MCF 10A (cell line): Measurements from ENCODE around the gene FOXN4. TPM values are rescaled to one million over a fixed set of nuclear protein-coding genes. Genes with fewer than 3 reads are reported as not detected.

ENCODE experiments used
- BruUV-seq: library from RNA; stranded (reverse); fragments of 400-500 nt; replicated peaks from 2 replicates; lab custom pipeline; 2021; lab: Mats Ljungman, UMichigan
- CTCF ChIA-PET: fragments of 300-600 bp; sonication (Branson Sonifier 250); formaldehyde crosslinking; extraction: SDS; loops from one replicate; lab custom pipeline; 2021; ENCODE audit warnings: antibody characterized with exemption, inconsistent platforms; lab: Yijun Ruan, JAX
- POLR2A ChIA-PET: fragments of 300-600, 350-650 bp; sonication (Branson Sonifier 250); formaldehyde crosslinking; extraction: SDS; loops from one replicate; lab custom pipeline; 2020; ENCODE audit warnings: antibody characterized with exemption, inconsistent platforms; lab: Yijun Ruan, JAX
- DNase-seq: peaks from one replicate; pipeline ENCODE4 v3.0.0-alpha.2; 2018; ENCODE audit not compliant: unreplicated experiment
- H3K27ac Mint-ChIP-seq: one replicate; pipeline ENCODE4 v1.8.0; 2022; ENCODE audit warnings: mild to moderate bottlenecking, low read depth, mixed read lengths; ENCODE audit not compliant: unreplicated experiment
- H3K27me3 Mint-ChIP-seq: one replicate; pipeline ENCODE4 v1.8.0; 2022; ENCODE audit warnings: mixed read lengths; ENCODE audit not compliant: insufficient read depth, unreplicated experiment
- H3K36me3 Mint-ChIP-seq: one replicate; pipeline ENCODE4 v1.8.0; 2022; ENCODE audit warnings: mild to moderate bottlenecking, moderate library complexity, mixed read lengths; ENCODE audit not compliant: insufficient read depth, unreplicated experiment
- H3K4me1 Mint-ChIP-seq: one replicate; pipeline ENCODE4 v1.8.0; 2022; ENCODE audit warnings: mixed read lengths; ENCODE audit not compliant: insufficient read depth, unreplicated experiment
- H3K4me3 Mint-ChIP-seq: one replicate; pipeline ENCODE4 v1.8.0; 2022; ENCODE audit warnings: mild to moderate bottlenecking, moderate library complexity, mixed read lengths; ENCODE audit not compliant: unreplicated experiment
- H3K9me3 Mint-ChIP-seq: one replicate; pipeline ENCODE4 v1.8.0; 2022; ENCODE audit warnings: mixed read lengths; ENCODE audit not compliant: unreplicated experiment
- intact Hi-C: fragments of 100-400 bp; cut with micrococcal nuclease; formaldehyde crosslinking; loops from 2 replicates; pipeline ENCODE4 v1.14.1; 2022
- total RNA-seq: library from RNA; stranded (reverse); gene quantifications from 2 replicates; pipeline ENCODE4 v1.2.3, GENCODE V29; 2022
- TF ChIP-seq, protein P1 (sequence below): fragments of 200-600 bp; IDR thresholded peaks from one replicate; pipeline ENCODE4 v1.8.0; 2022; ENCODE audit warnings: antibody characterized with exemption, mild to moderate bottlenecking; ENCODE audit not compliant: unreplicated experiment

The FOXN4 gene
- total RNA-seq, 1 experiment from 2014 or later, result not detected

DNA sequence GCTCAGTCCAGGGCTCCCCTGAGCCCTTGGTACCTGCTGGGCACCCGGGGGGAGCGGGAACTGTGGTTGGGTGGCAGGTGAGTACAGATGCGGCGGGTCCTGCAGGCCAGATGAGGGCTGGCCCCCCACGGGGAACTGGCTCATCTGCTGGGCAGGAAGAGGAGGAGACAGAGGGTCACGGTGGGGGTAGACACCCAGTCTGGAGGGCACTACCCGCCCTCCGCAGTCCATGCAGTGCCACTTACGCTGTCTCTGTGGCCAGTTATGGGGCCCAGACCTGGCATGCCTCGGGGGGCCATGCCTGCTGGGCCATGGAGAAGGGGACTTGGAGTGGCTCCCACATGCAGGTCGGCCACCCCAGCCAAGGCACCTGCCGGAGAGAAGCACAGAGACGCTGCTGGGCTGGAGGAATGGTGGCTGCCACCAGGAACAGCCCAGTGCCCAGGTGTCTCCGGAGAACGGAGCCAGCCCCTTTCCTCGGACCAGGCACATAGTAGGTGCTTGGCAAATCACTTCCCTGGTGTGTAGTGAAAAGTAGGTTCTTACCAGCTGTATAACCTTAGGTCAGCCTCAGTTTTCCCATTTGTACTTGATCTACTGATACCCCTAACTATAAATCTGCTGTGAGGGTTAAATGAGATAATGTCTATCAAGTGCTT lies 21.1 kb downstream of the FOXN4 start:
- TF ChIP-seq, protein P1, sequence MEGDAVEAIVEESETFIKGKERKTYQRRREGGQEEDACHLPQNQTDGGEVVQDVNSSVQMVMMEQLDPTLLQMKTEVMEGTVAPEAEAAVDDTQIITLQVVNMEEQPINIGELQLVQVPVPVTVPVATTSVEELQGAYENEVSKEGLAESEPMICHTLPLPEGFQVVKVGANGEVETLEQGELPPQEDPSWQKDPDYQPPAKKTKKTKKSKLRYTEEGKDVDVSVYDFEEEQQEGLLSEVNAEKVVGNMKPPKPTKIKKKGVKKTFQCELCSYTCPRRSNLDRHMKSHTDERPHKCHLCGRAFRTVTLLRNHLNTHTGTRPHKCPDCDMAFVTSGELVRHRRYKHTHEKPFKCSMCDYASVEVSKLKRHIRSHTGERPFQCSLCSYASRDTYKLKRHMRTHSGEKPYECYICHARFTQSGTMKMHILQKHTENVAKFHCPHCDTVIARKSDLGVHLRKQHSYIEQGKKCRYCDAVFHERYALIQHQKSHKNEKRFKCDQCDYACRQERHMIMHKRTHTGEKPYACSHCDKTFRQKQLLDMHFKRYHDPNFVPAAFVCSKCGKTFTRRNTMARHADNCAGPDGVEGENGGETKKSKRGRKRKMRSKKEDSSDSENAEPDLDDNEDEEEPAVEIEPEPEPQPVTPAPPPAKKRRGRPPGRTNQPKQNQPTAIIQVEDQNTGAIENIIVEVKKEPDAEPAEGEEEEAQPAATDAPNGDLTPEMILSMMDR, result no peak
- Mint-ChIP-seq H3K27me3 (no peaks in the 10 kb centered on the region), H3K9me3 (no peaks in the 10 kb centered on the region), H3K4me1 (no peaks in the 10 kb centered on the region), H3K27ac (no peak overlapping the region), H3K4me3 (no peak overlapping the region), H3K36me3 (no peaks in the 10 kb centered on the region)
- DNase-seq, result no peak
- intact Hi-C loops, result no loop called here
- CTCF ChIA-PET, result no interaction called here
- POLR2A ChIA-PET, result no interaction called here
- BruUV-seq, result no TSS peak

DNA sequence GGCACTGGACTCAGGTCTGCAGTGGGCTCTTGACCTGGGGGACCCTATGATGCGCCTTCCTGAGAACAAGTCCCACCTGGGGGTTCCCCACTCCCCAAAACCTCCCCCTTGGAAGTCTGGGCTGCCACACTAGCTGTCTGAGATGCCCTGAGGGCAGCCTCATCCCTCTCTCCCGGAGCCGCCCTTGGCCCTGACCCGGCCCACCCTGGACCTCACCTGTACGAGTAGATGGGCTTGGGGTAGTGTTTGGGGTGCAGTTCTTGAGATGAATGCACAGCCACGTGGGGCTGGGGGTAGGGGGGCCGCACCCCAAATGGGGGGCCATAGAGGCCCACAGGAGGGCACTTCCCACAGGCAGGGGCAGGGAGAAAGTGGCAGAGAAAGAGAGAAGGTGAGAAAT lies 21.9 kb downstream of the FOXN4 start:
- Mint-ChIP-seq H3K27me3 (no peaks in the 10 kb centered on the region), H3K27ac (no peak overlapping the region), H3K9me3 (no peaks in the 10 kb centered on the region), H3K4me1 (no peaks in the 10 kb centered on the region), H3K36me3 (no peaks in the 10 kb centered on the region), H3K4me3 (no peak overlapping the region)
- ChIA-PET POLR2A (no interaction called here), CTCF (interaction anchor here (0.5 kb wide), 1 partner anchor 141 kb away, joined by 4 read pairs; no protein-coding TSS in a partner anchor)
- no TSS peak for BruUV-seq
- TF ChIP-seq, protein P1, result no peak
- no peak for DNase-seq
- intact Hi-C loops, result no loop called here

- TF ChIP-seq, protein P1, result no peak
- Mint-ChIP-seq H3K27ac (no peak overlapping the region), H3K27me3 (no peaks in the 10 kb centered on the region), H3K4me3 (no peak overlapping the region), H3K4me1 (no peaks in the 10 kb centered on the region), H3K9me3 (no peaks in the 10 kb centered on the region), H3K36me3 (no peaks in the 10 kb centered on the region)
- no TSS peak for BruUV-seq
- POLR2A ChIA-PET, result interaction anchor here (0.7 kb wide), 1 partner anchor 19 kb away, joined by 3 read pairs; no protein-coding TSS in a partner anchor
- no peak for DNase-seq
- CTCF ChIA-PET, result interaction anchor here (0.5 kb wide), 1 partner anchor 141 kb away, joined by 4 read pairs; no protein-coding TSS in a partner anchor
- intact Hi-C loops, result no loop called here
Measured at GRCh38 chr12:109286652-109287051, 22.4 kb downstream of the FOXN4 start.

DNA sequence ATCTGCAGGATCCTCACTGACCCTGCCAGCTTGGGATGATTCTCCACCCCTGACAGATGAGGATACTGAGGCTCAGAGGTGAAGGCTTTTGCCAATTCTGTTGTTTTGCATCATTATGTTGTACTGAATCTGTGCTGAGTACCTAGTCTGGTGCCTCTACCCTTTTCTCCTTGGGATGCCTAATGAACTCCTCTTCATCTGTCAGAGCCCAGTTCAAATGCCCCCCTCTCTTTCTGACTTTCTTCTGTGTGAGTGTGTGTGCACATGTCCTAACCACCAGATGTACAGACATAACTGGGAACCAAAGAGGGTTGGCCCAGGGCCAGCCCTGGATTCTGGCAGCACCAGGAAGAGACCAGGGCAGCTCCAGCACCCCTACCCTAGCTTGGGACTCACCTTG lies 22.8 kb downstream of the FOXN4 start:
- intact Hi-C loops, result no loop called here
- no peak for DNase-seq
- H3K4me1 Mint-ChIP-seq, result no peaks in the 10 kb centered on the region
- H3K4me3 Mint-ChIP-seq, result no peak overlapping the region
- CTCF ChIA-PET, result no interaction called here
- no peaks in the 10 kb centered on the region for H3K36me3 Mint-ChIP-seq
- H3K9me3 Mint-ChIP-seq, result no peaks in the 10 kb centered on the region
- TF ChIP-seq, protein P1, result no peak
- H3K27me3 Mint-ChIP-seq, result no peaks in the 10 kb centered on the region
- H3K27ac Mint-ChIP-seq, result no peak overlapping the region
- POLR2A ChIA-PET, result interaction anchor here (0.7 kb wide), 1 partner anchor 18 kb away, joined by 3 read pairs; no protein-coding TSS in a partner anchor
- no TSS peak for BruUV-seq
